GM13976 (cell line): Measurements from ENCODE around the gene C7orf33.

Source experiments
- DNase-seq: peaks from one replicate; pipeline ENCODE4 v3.0.0; 2012; ENCODE audit warnings: low spot score
- CTCF ChIP-seq: IDR thresholded peaks from 2 replicates; pipeline ENCODE4 v1.5.1; 2012; ENCODE audit warnings: borderline replicate concordance, mild to moderate bottlenecking; ENCODE audit not compliant: insufficient read depth; ENCODE audit errors: extremely low read depth, missing control alignments, control extremely low read depth
- in situ Hi-C: fragments of 300-500 bp; cut with MboI; formaldehyde crosslinking; loops from one replicate; pipeline ENCODE4 v1.12.0; 2022; ENCODE audit warnings: low sequenced_read_pairs, mixed read lengths, inconsistent platforms; ENCODE audit not compliant: unreplicated experiment

Gene C7orf33

GRCh38 chr7:148590471-148590870 is at the start of gene C7orf33:
TSS of gene C7orf33 (plus strand) at chr7:148590766. CDS start at chr7:148590926, 160 bp downstream.
- TF ChIP-seq CTCF, result no peak
- no peak for DNase-seq
- in situ Hi-C loops, result no loop called here

GRCh38 chr7:148541891-148542504 is 48.6 kb upstream of the C7orf33 start:
- DNase-seq, result no peak
- TF ChIP-seq CTCF, result no peak
- in situ Hi-C loops, result no loop called here

GRCh38 chr7:148543302-148543701 is 47.3 kb upstream of the C7orf33 start:
- in situ Hi-C loops, result no loop called here
- DNase-seq, result no peak
- no peak for TF ChIP-seq CTCF

- no peak for TF ChIP-seq CTCF
- in situ Hi-C loops, result no loop called here
- no peak for DNase-seq
Measured at GRCh38 chr7:148545172-148545571, 45.4 kb upstream of the C7orf33 start.

- TF ChIP-seq CTCF, result no peak
- in situ Hi-C loops, result no loop called here
- no peak for DNase-seq
Measured at GRCh38 chr7:148545932-148546331, 44.6 kb upstream of the C7orf33 start.

- TF ChIP-seq CTCF, result no peak
- no peak for DNase-seq
- in situ Hi-C loops, result no loop called here
Measured at GRCh38 chr7:148546857-148547256, 43.7 kb upstream of the C7orf33 start.
